Measurements from ENCODE around the gene PSMD12.

PSMD12 gene

GRCh38 chr17:67385122-67385988 lies 19.0 kb upstream of the PSMD12 start:
- DNase-seq = no peak

- peak; percentile 82 for DNase-seq
These were observed 15.5 kb upstream of the PSMD12 start for GRCh38 chr17:67381929-67382257.

GRCh38 chr17:67379251-67379630 lies 12.9 kb upstream of the PSMD12 start:
- no peak for DNase-seq

GRCh38 chr17:67378454-67379250 lies 12.3 kb upstream of the PSMD12 start:
- peak; percentile 77 for DNase-seq

- peak; percentile 46 for DNase-seq
These were observed 11.4 kb upstream of the PSMD12 start for GRCh38 chr17:67377488-67378453.

- DNase-seq = peak; percentile 86
These were observed 10.5 kb upstream of the PSMD12 start, which contains the start of gene PITPNC1 for GRCh38 chr17:67376737-67377487. PITPNC1 (plus strand) TSS chr17:67377281.

GRCh38 chr17:67376415-67376736 lies 10.0 kb upstream of the PSMD12 start:
- DNase-seq = no peak

- DNase-seq = no peak
These were observed 9.3 kb upstream of the PSMD12 start for GRCh38 chr17:67375716-67376115.

GRCh38 chr17:67375054-67375427 lies 8.7 kb upstream of the PSMD12 start:
- no peak for DNase-seq

GRCh38 chr17:67374329-67375053 lies 8.1 kb upstream of the PSMD12 start:
- DNase-seq = peak; percentile 91

- no peak for DNase-seq
These were observed 6.4 kb upstream of the PSMD12 start for GRCh38 chr17:67372751-67373150.

- DNase-seq = no peak
These were observed 3.3 kb upstream of the PSMD12 start for GRCh38 chr17:67369676-67370075.

GRCh38 chr17:67365738-67366192 lies 612 bp downstream of the PSMD12 start:
- DNase-seq = peak; percentile 24

- no peak for DNase-seq
These were observed 1.3 kb downstream of the PSMD12 start for GRCh38 chr17:67364847-67365737.

GRCh38 chr17:67362173-67362572 lies 4.2 kb downstream of the PSMD12 start:
- DNase-seq = no peak

- no peak for DNase-seq
These were observed 5.5 kb downstream of the PSMD12 start for GRCh38 chr17:67360880-67361279.

- no peak for DNase-seq
These were observed 6.2 kb downstream of the PSMD12 start for GRCh38 chr17:67359960-67360791.

- no peak for DNase-seq
These were observed 7.8 kb downstream of the PSMD12 start for GRCh38 chr17:67358612-67359011.

- no peak for DNase-seq
These were observed 12.3 kb downstream of the PSMD12 start for GRCh38 chr17:67353929-67354574.

Measured in NCI-H2227 treated with DMSO at 0.1 percent for 48 hours (cell line).